SK-MEL-5 (cell line): ENCODE measurements around the gene SLC11A2. TPM values are rescaled to one million over a fixed set of nuclear protein-coding genes. Genes with fewer than 3 reads are reported as not detected.
"Not testable (repeated sequence)": the region's sequence is repeated elsewhere in the genome, so short reads cannot be mapped to it uniquely, and the experiment has no call there.

ENCODE experiments used
- DNase-seq: peaks from one replicate; pipeline ENCODE4 v3.0.0-alpha.2; 2016; ENCODE audit warnings: low read depth, low spot score
- in situ Hi-C: cut with HindIII; loops from 2 replicates; pipeline ENCODE4 v1.10.0; 2016; ENCODE audit warnings: low sequenced_read_pairs, high pct_unique_total_duplicates, low pct_unique_long_range_greater_than_20kb
- total RNA-seq: library from RNA; depleted of rRNA; stranded (reverse); fragments of >200 nt; shearing (Covaris generic); gene quantifications from 2 replicates; pipeline ENCODE4 v1.2.3, GENCODE V29; 2014

SLC11A2 gene
- total RNA-seq, 1 experiment from 2014 or later, result 168 TPM

GRCh38 chr12:50979369-50980052 lies 46.7 kb downstream of the SLC11A2 start:
- DNase-seq, result no peak
- in situ Hi-C loops, result no loop called here

- DNase-seq, result no peak
- in situ Hi-C loops, result no loop called here
Measured at GRCh38 chr12:50971946-50972345, 54.2 kb downstream of the SLC11A2 start.

- no peak for DNase-seq
- in situ Hi-C loops, result no loop called here
Measured at GRCh38 chr12:50964432-50964831, 61.8 kb downstream of the SLC11A2 start.

DNA sequence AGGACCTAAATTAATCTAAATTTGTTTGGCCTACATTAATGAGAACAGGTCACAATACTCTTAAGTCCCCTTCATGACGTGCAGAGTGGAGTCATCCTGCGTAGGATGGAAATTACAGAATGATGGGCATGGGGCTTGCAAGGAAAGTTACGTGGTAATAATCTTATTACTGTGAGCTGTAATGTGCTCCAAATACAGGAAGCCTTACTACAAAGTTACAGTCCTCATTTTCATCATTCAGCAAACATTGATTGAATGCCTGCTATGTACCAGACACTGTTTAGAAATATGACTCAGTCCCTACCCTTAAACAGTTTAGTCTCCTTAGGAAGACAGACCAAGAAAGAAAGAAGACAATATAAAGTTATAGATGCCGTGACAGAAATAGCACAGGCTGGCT lies 64.5 kb downstream of the SLC11A2 start:
- in situ Hi-C loops, result no loop called here
- DNase-seq, result no peak

GRCh38 chr12:50960130-50960529 lies 66.1 kb downstream of the SLC11A2 start:
- in situ Hi-C loops, result no loop called here
- DNase-seq, result no peak

- in situ Hi-C loops, result no loop called here
- DNase-seq, result no peak
Measured at GRCh38 chr12:50955697-50956096, 70.5 kb downstream of the SLC11A2 start.

DNA sequence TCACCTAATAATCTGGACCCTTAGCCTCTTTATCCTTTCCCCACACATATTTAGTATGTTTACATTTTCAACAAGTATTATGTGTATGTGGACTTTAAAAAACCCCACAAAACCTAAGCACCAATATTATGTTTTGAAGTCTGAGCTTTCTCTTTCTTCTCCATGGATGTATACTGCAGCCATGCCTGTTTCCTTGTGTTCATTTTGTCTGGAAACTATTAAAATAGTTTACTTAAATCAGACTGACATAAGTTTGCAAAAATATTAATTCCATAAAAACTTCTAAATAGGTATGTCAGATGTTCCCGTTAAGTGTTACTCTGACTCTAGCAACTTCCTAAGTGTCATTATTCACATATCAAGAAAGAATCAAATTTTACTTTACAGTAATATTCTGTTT lies 70.9 kb downstream of the SLC11A2 start:
- DNase-seq, result no peak
- in situ Hi-C loops, result no loop called here

DNA sequence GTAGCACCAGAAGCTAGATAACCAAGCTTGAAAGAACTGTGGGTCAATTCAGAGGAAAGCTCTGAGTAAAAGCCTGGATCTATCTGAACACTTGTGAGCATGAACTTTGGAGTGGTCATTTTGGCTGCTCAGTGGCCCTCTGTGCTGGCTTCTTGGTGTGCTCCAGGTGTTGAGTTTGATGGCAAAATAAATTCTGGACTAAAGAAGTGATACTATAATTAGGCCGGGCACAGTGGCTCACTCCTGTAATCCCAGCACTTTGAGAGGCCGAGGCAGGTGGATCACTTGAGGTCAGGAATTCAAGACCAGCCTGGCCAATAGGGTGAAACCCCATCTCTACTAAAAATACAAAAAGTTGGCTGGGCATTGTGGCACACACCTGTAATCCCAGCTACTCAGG lies 71.4 kb downstream of the SLC11A2 start:
- in situ Hi-C loops, DNase-seq: not testable (repeated sequence)

DNA sequence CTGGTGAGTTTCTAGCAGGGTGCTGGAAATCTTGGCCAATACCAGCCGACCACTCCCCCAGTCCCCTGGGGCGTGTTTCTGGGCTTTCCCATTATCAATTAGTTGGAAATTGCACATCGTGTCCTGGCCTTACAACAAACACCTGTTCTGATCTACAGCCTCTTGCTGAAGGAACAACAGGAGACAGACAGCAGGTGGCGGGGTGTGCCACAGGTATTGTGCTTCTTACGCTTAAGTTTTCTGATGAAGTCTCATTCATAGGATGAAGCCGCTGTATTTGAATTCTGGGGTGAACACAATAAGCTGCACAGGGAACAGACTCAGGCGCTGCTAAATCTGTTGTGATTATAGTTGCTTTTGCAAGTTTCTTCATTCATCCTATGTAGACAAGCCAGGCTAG lies 73.1 kb downstream of the SLC11A2 start:
- in situ Hi-C loops, result no loop called here

GRCh38 chr12:50952510-50952909 lies 73.7 kb downstream of the SLC11A2 start, which contains the start of gene HIGD1C:
Gene HIGD1C, plus strand, starts transcription at chr12:50952544. Its CDS starts 1,455 bp downstream, at chr12:50953999.
- in situ Hi-C loops, result no loop called here
- no peak for DNase-seq

More for the DNA sequence above, 73.1 kb downstream of the SLC11A2 start:
- DNase-seq, result no peak

- in situ Hi-C loops, result no loop called here
Measured at GRCh38 chr12:50951112-50951511, 75.1 kb downstream of the SLC11A2 start.

GRCh38 chr12:50949801-50950302 lies 76.3 kb downstream of the SLC11A2 start:
- no peak for DNase-seq
- in situ Hi-C loops, result no loop called here

More at GRCh38 chr12:50951112-50951511, 75.1 kb downstream of the SLC11A2 start:
- no peak for DNase-seq

DNA sequence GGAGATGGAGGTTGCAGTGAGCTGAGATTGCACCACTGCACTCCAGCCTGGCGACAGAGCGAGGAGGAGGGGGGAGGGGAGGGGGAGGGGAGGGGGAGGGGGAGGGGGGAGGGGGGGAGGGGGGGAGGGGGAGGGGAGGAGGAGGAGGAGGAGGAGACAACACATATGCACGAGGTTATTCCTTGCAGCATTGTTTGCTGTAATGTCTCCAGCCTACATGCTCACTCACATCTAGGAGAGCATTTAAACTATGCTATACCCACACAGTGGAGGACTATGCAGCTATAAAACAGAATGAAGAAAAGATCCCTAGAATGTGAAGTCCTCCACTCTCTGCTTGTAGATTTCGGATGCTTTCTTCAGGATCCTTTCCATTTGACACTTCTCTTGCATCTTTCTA lies 77.4 kb downstream of the SLC11A2 start:
- DNase-seq, result no peak
- in situ Hi-C loops, result no loop called here

GRCh38 chr12:50947933-50948626 lies 78.1 kb downstream of the SLC11A2 start:
- in situ Hi-C loops, result no loop called here
- no peak for DNase-seq

DNA sequence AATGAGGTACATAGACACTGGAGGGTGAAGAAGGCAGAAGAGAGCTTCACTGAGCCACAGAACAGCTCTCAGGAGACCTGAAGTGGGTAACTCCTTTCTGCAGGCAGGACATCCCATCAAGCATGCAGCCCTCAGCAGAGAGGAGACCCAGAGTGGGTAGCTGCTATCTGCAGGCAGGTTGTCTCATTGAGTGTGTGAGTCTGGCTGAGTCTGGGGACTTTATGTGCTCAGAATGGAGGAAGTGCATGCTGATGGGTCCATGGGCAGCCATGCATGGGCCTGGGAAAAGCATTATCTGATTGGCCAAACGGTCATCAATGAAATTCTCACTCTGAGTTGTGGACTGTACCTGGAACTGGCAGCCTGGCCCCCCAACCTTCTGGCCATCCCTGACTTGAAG lies 88.5 kb downstream of the SLC11A2 start:
- no peak for DNase-seq
- in situ Hi-C loops, result no loop called here

GRCh38 chr12:50936821-50937530 lies 89.2 kb downstream of the SLC11A2 start:
- no peak for DNase-seq
- in situ Hi-C loops, result no loop called here

GRCh38 chr12:50934981-50935807 lies 91.0 kb downstream of the SLC11A2 start:
- DNase-seq, result no peak
- in situ Hi-C loops, result no loop called here
